Astrocyte (in vitro differentiated cells and primary cell): ENCODE measurements around the gene CHST5.
"Not testable (repeated sequence)": the region's sequence is repeated elsewhere in the genome, so short reads cannot be mapped to it uniquely, and the experiment has no call there.

Experiments
- CTCF ChIP-seq: IDR thresholded peaks from 2 replicates; pipeline ENCODE4 v1.5.1; 2011; ENCODE audit warnings: low read depth, mild to moderate bottlenecking, inconsistent platforms, low read length, moderate library complexity; ENCODE audit not compliant: insufficient read depth
- EZH2 ChIP-seq: IDR thresholded peaks from 2 replicates; pipeline ENCODE4 v1.6.1; 2012; ENCODE audit warnings: mild to moderate bottlenecking, low read length, inconsistent platforms; ENCODE audit not compliant: insufficient read depth

- TF ChIP-seq CTCF, EZH2: not testable (repeated sequence)
These were observed 10.0 kb upstream of the CHST5 start for GRCh38 chr16:75545879-75546278.
